ENCODE data around the gene SHLD1. TPM values are rescaled to one million over a fixed set of nuclear protein-coding genes. Genes with fewer than 3 reads are reported as not detected.

Gene SHLD1
- total and polyA plus RNA-seq, 2 donors (not counting 1 experiment from before 2014, with no cell fraction given): 3.3 to 4.2 TPM

DNA sequence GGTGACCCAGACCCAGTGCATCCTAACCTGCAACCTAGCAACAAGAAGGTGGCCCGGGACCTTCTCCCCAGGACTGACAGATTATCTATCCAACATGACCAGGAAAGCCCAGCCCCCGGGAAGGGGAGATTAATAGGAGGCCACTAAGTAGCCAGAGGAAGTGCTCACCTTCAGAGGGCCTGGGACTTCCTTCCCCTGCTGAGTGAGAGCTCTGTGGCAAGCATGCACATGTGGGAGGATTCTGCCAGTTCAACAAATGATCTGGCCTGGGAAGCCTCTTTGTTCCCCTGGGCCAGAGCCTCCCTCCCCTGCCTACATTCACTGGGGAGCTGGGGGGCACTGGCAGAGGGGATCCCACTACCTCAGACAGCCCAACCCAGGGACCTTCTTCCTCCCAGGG, 39.6 kb downstream of the SHLD1 start:
- Histone ChIP-seq H4K20me1 (ENCODE audit: control insufficient read depth, extremely low read depth, insufficient read depth, low read length) (no peaks in the 10 kb centered on the region), H3K36me3 (ENCODE audit: control insufficient read depth, insufficient read depth, low read length) (no peaks in the 10 kb centered on the region), H3K4me2 (ENCODE audit: extremely low read depth, insufficient read depth, low read length) (no peak overlapping the region), H3K4me1 (ENCODE audit: control insufficient read depth, extremely low read depth, insufficient read depth, low read length) (no peaks in the 10 kb centered on the region), H3K27ac (ENCODE audit: insufficient read depth, low read length) (no peak overlapping the region), H3K79me2 (ENCODE audit: control insufficient read depth, insufficient read depth, low read length) (no peaks in the 10 kb centered on the region), H3K27me3 (ENCODE audit: control insufficient read depth, insufficient read depth, low read length) (no peaks in the 10 kb centered on the region), H3K9ac (ENCODE audit: insufficient read depth, low read length) (no peak overlapping the region), H2AFZ (ENCODE audit: low read length) (no peak overlapping the region), H3K9me3 (ENCODE audit: control insufficient read depth, insufficient read depth, low read depth, low read length) (no peaks in the 10 kb centered on the region), H3K4me3 (replicated peaks in 1 of 4; ENCODE audit: control extremely low read depth in 1 of 4, insufficient read depth in 1 of 4, low read depth in 3 of 4, low read length in 4 of 4) (no peak overlapping the region)
- TF ChIP-seq EZH2 (IDR thresholded peaks at IDR 0.05; ENCODE audit: low read length, missing control alignments): no peak
- TF ChIP-seq, protein P1, sequence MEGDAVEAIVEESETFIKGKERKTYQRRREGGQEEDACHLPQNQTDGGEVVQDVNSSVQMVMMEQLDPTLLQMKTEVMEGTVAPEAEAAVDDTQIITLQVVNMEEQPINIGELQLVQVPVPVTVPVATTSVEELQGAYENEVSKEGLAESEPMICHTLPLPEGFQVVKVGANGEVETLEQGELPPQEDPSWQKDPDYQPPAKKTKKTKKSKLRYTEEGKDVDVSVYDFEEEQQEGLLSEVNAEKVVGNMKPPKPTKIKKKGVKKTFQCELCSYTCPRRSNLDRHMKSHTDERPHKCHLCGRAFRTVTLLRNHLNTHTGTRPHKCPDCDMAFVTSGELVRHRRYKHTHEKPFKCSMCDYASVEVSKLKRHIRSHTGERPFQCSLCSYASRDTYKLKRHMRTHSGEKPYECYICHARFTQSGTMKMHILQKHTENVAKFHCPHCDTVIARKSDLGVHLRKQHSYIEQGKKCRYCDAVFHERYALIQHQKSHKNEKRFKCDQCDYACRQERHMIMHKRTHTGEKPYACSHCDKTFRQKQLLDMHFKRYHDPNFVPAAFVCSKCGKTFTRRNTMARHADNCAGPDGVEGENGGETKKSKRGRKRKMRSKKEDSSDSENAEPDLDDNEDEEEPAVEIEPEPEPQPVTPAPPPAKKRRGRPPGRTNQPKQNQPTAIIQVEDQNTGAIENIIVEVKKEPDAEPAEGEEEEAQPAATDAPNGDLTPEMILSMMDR (conservative IDR thresholded peaks at IDR 0.05 in 1 of 2, IDR thresholded peaks at IDR 0.05 in 1 of 2; ENCODE audit: low read depth in 1 of 2, low read length in 2 of 2): no peak
- DNase-seq (ENCODE audit: low read depth in 2 of 2): no peak

DNA sequence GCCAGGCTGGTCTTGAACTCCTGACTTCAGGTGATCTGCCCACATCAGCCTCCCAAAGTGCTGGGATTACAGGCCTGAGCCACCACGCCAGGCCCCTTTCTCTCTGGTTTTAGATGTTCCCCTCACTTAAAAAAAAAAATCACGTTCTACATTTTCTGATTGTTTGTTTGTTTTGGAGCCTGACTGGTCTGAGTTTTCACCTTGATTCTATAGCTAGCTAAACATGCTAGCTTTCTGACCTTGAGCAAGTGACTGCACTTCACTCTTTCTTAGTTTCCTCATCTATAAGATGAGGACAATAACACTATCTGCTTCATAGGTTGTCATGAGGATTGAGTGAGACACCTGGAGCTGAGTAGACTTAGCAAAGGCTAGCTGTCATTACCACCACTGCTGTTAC, 43.7 kb downstream of the SHLD1 start:
- Histone ChIP-seq H3K9ac (ENCODE audit: insufficient read depth, low read length) (no peak overlapping the region), H3K4me1 (ENCODE audit: control insufficient read depth, extremely low read depth, insufficient read depth, low read length) (no peaks in the 10 kb centered on the region), H3K9me3 (ENCODE audit: control insufficient read depth, insufficient read depth, low read depth, low read length) (no peaks in the 10 kb centered on the region)

DNA sequence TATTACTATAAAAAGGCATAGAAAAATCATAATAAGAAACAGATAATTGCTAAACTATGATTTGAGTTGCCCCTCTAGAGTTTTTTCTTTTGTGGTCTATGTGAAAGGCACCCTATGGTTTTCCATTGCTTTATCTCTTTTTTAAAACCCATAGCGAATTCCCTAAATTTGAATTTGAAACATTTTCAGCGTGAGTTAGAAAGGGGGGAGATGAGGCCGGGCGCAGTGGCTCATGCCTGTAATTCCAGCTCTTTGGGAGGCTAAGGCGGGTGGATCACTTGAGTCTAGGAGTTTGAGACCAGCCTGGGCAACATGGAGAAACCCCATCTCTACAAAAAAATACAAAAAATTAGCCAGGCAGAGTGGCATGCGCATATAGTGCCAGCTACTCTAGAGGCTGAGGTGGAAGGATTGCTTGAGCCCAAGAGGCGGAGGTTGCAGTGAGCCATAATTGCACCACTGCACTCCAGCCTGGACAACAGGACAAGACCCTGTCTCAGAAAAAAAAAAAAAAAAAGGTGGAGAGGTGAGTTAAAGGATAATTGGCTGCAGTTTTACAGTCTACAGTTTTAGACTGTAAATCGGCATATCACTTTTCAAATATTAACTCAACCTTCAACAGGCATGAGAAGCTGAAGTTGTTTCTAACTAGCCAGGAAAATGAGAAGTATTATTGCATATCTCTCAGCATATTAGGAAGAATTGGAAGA, 46.3 kb downstream of the SHLD1 start:
- no peak for DNase-seq (ENCODE audit: low read depth in 2 of 2)
- no peak overlapping the region for H3K27ac ChIP-seq (ENCODE audit: insufficient read depth, low read length)
- no peaks in the 10 kb centered on the region for H3K79me2 ChIP-seq (ENCODE audit: control insufficient read depth, insufficient read depth, low read length)
- H3K9ac ChIP-seq (ENCODE audit: insufficient read depth, low read length): no peak overlapping the region
- no peaks in the 10 kb centered on the region for H3K9me3 ChIP-seq (ENCODE audit: control insufficient read depth, insufficient read depth, low read depth, low read length)
- H3K36me3 ChIP-seq (ENCODE audit: control insufficient read depth, insufficient read depth, low read length): no peaks in the 10 kb centered on the region
- no peak overlapping the region for H3K4me2 ChIP-seq (ENCODE audit: extremely low read depth, insufficient read depth, low read length)
- H3K27me3 ChIP-seq (ENCODE audit: control insufficient read depth, insufficient read depth, low read length): no peaks in the 10 kb centered on the region
- H3K4me3 ChIP-seq (replicated peaks in 1 of 4; ENCODE audit: control extremely low read depth in 1 of 4, insufficient read depth in 1 of 4, low read depth in 3 of 4, low read length in 4 of 4): no peak overlapping the region
- no peaks in the 10 kb centered on the region for H3K4me1 ChIP-seq (ENCODE audit: control insufficient read depth, extremely low read depth, insufficient read depth, low read length)
- H2AFZ ChIP-seq (ENCODE audit: low read length): no peak overlapping the region
- TF ChIP-seq, protein P1 (conservative IDR thresholded peaks at IDR 0.05 in 1 of 2, IDR thresholded peaks at IDR 0.05 in 1 of 2; ENCODE audit: low read depth in 1 of 2, low read length in 2 of 2): no peak
- H4K20me1 ChIP-seq (ENCODE audit: control insufficient read depth, extremely low read depth, insufficient read depth, low read length): no peaks in the 10 kb centered on the region

More for the DNA sequence above, 43.7 kb downstream of the SHLD1 start:
- no peaks in the 10 kb centered on the region for H3K27me3 ChIP-seq (ENCODE audit: control insufficient read depth, insufficient read depth, low read length)
- TF ChIP-seq, protein P1 (conservative IDR thresholded peaks at IDR 0.05 in 1 of 2, IDR thresholded peaks at IDR 0.05 in 1 of 2; ENCODE audit: low read depth in 1 of 2, low read length in 2 of 2): no peak
- no peak for TF ChIP-seq EZH2 (IDR thresholded peaks at IDR 0.05; ENCODE audit: low read length, missing control alignments)
- no peak overlapping the region for H2AFZ ChIP-seq (ENCODE audit: low read length)
- H3K79me2 ChIP-seq (ENCODE audit: control insufficient read depth, insufficient read depth, low read length): no peaks in the 10 kb centered on the region
- H4K20me1 ChIP-seq (ENCODE audit: control insufficient read depth, extremely low read depth, insufficient read depth, low read length): no peaks in the 10 kb centered on the region
- H3K4me2 ChIP-seq (ENCODE audit: extremely low read depth, insufficient read depth, low read length): no peak overlapping the region
- no peak overlapping the region for H3K4me3 ChIP-seq (replicated peaks in 1 of 4; ENCODE audit: control extremely low read depth in 1 of 4, insufficient read depth in 1 of 4, low read depth in 3 of 4, low read length in 4 of 4)
- no peaks in the 10 kb centered on the region for H3K36me3 ChIP-seq (ENCODE audit: control insufficient read depth, insufficient read depth, low read length)
- H3K27ac ChIP-seq (ENCODE audit: insufficient read depth, low read length): no peak overlapping the region
- DNase-seq (ENCODE audit: low read depth in 2 of 2): no peak
